Osteoblast (primary cell): ENCODE measurements around the gene EHBP1. TPM values are rescaled to one million over a fixed set of nuclear protein-coding genes. Genes with fewer than 3 reads are reported as not detected.

ENCODE experiments used
- DNase-seq: peaks from one replicate; pipeline ENCODE4 v3.0.0; 2011; ENCODE audit warnings: low spot score, mixed read lengths; ENCODE audit not compliant: insufficient read length; ENCODE audit errors: missing footprints
- H2AFZ ChIP-seq: 2 replicates; pipeline ENCODE4 v1.6.0; 2011; ENCODE audit warnings: mild to moderate bottlenecking, low read length
- H3K27ac ChIP-seq: 2 replicates; pipeline ENCODE4 v1.5.1; 2011; ENCODE audit warnings: mild to moderate bottlenecking, low read depth, low read length, moderate library complexity
- H3K27me3 ChIP-seq: 2 replicates; pipeline ENCODE4 v1.6.0; 2012; ENCODE audit warnings: mild to moderate bottlenecking, control low read depth, inconsistent platforms, low read length, moderate library complexity; ENCODE audit not compliant: insufficient read depth
- H3K36me3 ChIP-seq: 2 replicates; pipeline ENCODE4 v1.5.1; 2011; ENCODE audit warnings: mild to moderate bottlenecking, low read length, control low read depth, moderate library complexity; ENCODE audit not compliant: insufficient read depth
- H3K4me1 ChIP-seq: 2 replicates; pipeline ENCODE4 v1.5.1; 2011; ENCODE audit warnings: mild to moderate bottlenecking, low read length, control low read depth, moderate library complexity; ENCODE audit not compliant: insufficient read depth
- H3K4me2 ChIP-seq: 2 replicates; pipeline ENCODE4 v1.6.0; 2011; ENCODE audit warnings: mild to moderate bottlenecking, low read length; ENCODE audit not compliant: insufficient read depth
- H3K4me3 ChIP-seq: fragments of 200-600 bp; sonication (generic); 3 replicates; pipeline ENCODE4 v1.5.1; 2012; ENCODE audit warnings: mild to moderate bottlenecking, low read length, inconsistent platforms; ENCODE audit not compliant: insufficient read depth
- H3K79me2 ChIP-seq: 2 replicates; pipeline ENCODE4 v1.6.0; 2012; ENCODE audit warnings: mild to moderate bottlenecking, low read length, control low read depth, inconsistent platforms; ENCODE audit not compliant: insufficient read depth
- H3K9me3 ChIP-seq: 2 replicates; pipeline ENCODE4 v1.5.1; 2011; ENCODE audit warnings: low read depth, low read length, control low read depth
- H4K20me1 ChIP-seq: 2 replicates; pipeline ENCODE4 v1.6.0; 2012; ENCODE audit warnings: mild to moderate bottlenecking, low read length, control low read depth; ENCODE audit not compliant: insufficient read depth
- total RNA-seq: library from RNA; depleted of rRNA; stranded (reverse); fragments of >200 nt; gene quantifications from 2 replicates; pipeline ENCODE4 v1.2.3, GENCODE V29; 2012
- TF ChIP-seq, protein P1 (sequence below): IDR thresholded peaks from 2 replicates; pipeline ENCODE4 v1.5.1; 2011; ENCODE audit warnings: mild to moderate bottlenecking, low read depth, low read length, moderate library complexity; ENCODE audit errors: extremely low read depth

Gene EHBP1
- total RNA-seq, 1 donor, result 96.3 TPM

- Histone ChIP-seq H3K27me3 (no peaks in the 10 kb centered on the region), H3K36me3 (peaks cover 5% of the 10 kb centered on the region), H3K27ac (no peak overlapping the region), H3K4me2 (no peak overlapping the region), H3K4me3 (no peak overlapping the region), H3K9me3 (peaks cover 4% of the 10 kb centered on the region), H3K79me2 (no peaks in the 10 kb centered on the region), H4K20me1 (no peaks in the 10 kb centered on the region), H2AFZ (no peak overlapping the region), H3K4me1 (no peaks in the 10 kb centered on the region)
- TF ChIP-seq, protein P1, sequence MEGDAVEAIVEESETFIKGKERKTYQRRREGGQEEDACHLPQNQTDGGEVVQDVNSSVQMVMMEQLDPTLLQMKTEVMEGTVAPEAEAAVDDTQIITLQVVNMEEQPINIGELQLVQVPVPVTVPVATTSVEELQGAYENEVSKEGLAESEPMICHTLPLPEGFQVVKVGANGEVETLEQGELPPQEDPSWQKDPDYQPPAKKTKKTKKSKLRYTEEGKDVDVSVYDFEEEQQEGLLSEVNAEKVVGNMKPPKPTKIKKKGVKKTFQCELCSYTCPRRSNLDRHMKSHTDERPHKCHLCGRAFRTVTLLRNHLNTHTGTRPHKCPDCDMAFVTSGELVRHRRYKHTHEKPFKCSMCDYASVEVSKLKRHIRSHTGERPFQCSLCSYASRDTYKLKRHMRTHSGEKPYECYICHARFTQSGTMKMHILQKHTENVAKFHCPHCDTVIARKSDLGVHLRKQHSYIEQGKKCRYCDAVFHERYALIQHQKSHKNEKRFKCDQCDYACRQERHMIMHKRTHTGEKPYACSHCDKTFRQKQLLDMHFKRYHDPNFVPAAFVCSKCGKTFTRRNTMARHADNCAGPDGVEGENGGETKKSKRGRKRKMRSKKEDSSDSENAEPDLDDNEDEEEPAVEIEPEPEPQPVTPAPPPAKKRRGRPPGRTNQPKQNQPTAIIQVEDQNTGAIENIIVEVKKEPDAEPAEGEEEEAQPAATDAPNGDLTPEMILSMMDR, result no peak
- no peak for DNase-seq
Measured at GRCh38 chr2:62928015-62928414, 222.5 kb downstream of the EHBP1 start.

GRCh38 chr2:62931536-62931935 is 226.0 kb downstream of the EHBP1 start:
- DNase-seq, result no peak
- Histone ChIP-seq H3K4me2 (no peak overlapping the region), H3K27me3 (no peaks in the 10 kb centered on the region), H3K4me3 (no peak overlapping the region), H2AFZ (no peak overlapping the region), H3K36me3 (no peaks in the 10 kb centered on the region), H3K4me1 (peaks cover 7% of the 10 kb centered on the region), H3K79me2 (no peaks in the 10 kb centered on the region), H4K20me1 (no peaks in the 10 kb centered on the region), H3K9me3 (no peaks in the 10 kb centered on the region), H3K27ac (no peak overlapping the region)
- TF ChIP-seq, protein P1, result no peak

- TF ChIP-seq, protein P1, result no peak
- Histone ChIP-seq H2AFZ (no peak overlapping the region), H3K4me2 (no peak overlapping the region), H3K4me1 (peaks cover 17% of the 10 kb centered on the region), H3K36me3 (no peaks in the 10 kb centered on the region), H3K9me3 (no peaks in the 10 kb centered on the region), H3K27ac (no peak overlapping the region), H3K4me3 (no peak overlapping the region), H3K27me3 (no peaks in the 10 kb centered on the region), H4K20me1 (no peaks in the 10 kb centered on the region), H3K79me2 (no peaks in the 10 kb centered on the region)
- DNase-seq, result no peak
Measured at GRCh38 chr2:62933398-62933917, 227.9 kb downstream of the EHBP1 start.

DNA sequence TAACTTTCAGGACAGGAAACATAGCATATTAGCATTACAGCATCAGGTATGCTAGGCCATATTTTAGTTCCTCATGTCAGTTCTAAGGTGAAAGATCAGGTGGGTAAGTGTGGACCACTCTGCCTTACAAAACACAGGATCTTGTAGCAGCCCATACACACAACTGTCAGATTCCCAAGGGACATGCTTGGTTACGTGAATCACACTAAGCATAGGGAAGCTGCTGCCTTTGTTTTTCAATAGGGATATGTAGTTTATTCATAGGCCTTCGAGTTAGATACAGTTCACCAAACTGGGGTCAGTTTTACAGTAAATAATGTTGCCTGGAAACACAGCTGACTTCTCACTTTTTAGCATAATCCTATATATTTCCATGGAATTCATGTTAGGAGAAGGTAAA is 229.0 kb downstream of the EHBP1 start:
- Histone ChIP-seq H3K27me3 (no peaks in the 10 kb centered on the region), H3K27ac (peak overlapping the region; percentile 43), H3K4me2 (no peak overlapping the region), H4K20me1 (no peaks in the 10 kb centered on the region), H3K36me3 (no peaks in the 10 kb centered on the region), H2AFZ (no peak overlapping the region), H3K4me1 (peaks cover 18% of the 10 kb centered on the region), H3K4me3 (no peak overlapping the region), H3K9me3 (no peaks in the 10 kb centered on the region), H3K79me2 (no peaks in the 10 kb centered on the region)
- DNase-seq, result no peak
- TF ChIP-seq, protein P1, result no peak
